ENCODE data around the gene IQGAP2. TPM values are rescaled to one million over a fixed set of nuclear protein-coding genes. Genes with fewer than 3 reads are reported as not detected.

IQGAP2 gene
- total and polyA plus RNA-seq, 2 donors (not counting 1 experiment from before 2014, with no cell fraction given), result 8.1 to 15.0 TPM

- intact Hi-C loops (cut with micrococcal nuclease), result no loop called here
- POLR2A ChIA-PET, result no interaction called here
- TF ChIP-seq EZH2 (IDR thresholded peaks at IDR 0.05; ENCODE audit: borderline replicate concordance, insufficient read depth, low read depth, low read length, poor library complexity, severe bottlenecking) (no peak), CTCF (IDR thresholded peaks at IDR 0.05) (no peak)
- Histone ChIP-seq H3K9me3 (ENCODE audit: control extremely low read depth in 1 of 3, control insufficient read depth in 2 of 3, insufficient read depth in 1 of 3, low read length in 2 of 3) (no peaks in the 10 kb centered on the region), H2AFZ (ENCODE audit: insufficient read depth, low read depth, low read length, poor library complexity, severe bottlenecking) (no peak overlapping the region), H3K27me3 (replicated peaks in 1 of 4; ENCODE audit: control extremely low read depth in 1 of 4, control insufficient read depth in 3 of 4, insufficient read depth in 4 of 4, low read length in 3 of 4) (no peaks in the 10 kb centered on the region), H3K79me2 (ENCODE audit: control insufficient read depth, insufficient read depth, low read length) (no peaks in the 10 kb centered on the region), H3K4me3 (ENCODE audit: control extremely low read depth in 1 of 5, extremely low read depth in 1 of 5, insufficient read depth in 1 of 5, low read depth in 2 of 5, low read length in 4 of 5) (no peak overlapping the region), H3K4me1 (ENCODE audit: control insufficient read depth in 2 of 2, insufficient read depth in 2 of 2, low read length in 2 of 2) (no peaks in the 10 kb centered on the region), H3K27ac (ENCODE audit: low read length in 2 of 2) (no peak overlapping the region), H4K20me1 (ENCODE audit: control insufficient read depth, insufficient read depth, low read length, poor library complexity, severe bottlenecking) (no peaks in the 10 kb centered on the region), H3K4me2 (replicated peaks; ENCODE audit: low read depth, low read length, poor library complexity, severe bottlenecking) (no peak overlapping the region), H3K9ac (ENCODE audit: low read length) (no peak overlapping the region), H3K36me3 (replicated peaks in 1 of 2; ENCODE audit: control extremely low read depth in 1 of 2, control insufficient read depth in 1 of 2, extremely low read depth in 1 of 2, insufficient read depth in 2 of 2, low read length in 1 of 2) (no peaks in the 10 kb centered on the region)
- H3K27ac Mint-ChIP-seq, result no peak overlapping the region
- peaks cover 6% of the 10 kb centered on the region for H3K4me1 Mint-ChIP-seq
- H3K4me3 Mint-ChIP-seq, result no peak overlapping the region
- H3K27me3 Mint-ChIP-seq, result no peaks in the 10 kb centered on the region
- no peak for DNase-seq
- ATAC-seq (ENCODE audit: low read depth), result no peak
- WGBS (ENCODE audit: insufficient coverage), result no CpG with 5 or more reads among the region's 5 CpGs
- CTCF ChIA-PET, result no interaction called here
- no peaks in the 10 kb centered on the region for H3K9me3 Mint-ChIP-seq (ENCODE audit: insufficient read depth)
Measured at GRCh38 chr5:76483433-76483832, 80.3 kb downstream of the IQGAP2 start.

GRCh38 chr5:76483881-76484280 lies 80.8 kb downstream of the IQGAP2 start:
- H3K4me3 Mint-ChIP-seq, result no peak overlapping the region
- H3K9ac ChIP-seq (ENCODE audit: low read length), result no peak overlapping the region
- no peak for TF ChIP-seq CTCF (IDR thresholded peaks at IDR 0.05)
- TF ChIP-seq EZH2 (IDR thresholded peaks at IDR 0.05; ENCODE audit: borderline replicate concordance, insufficient read depth, low read depth, low read length, poor library complexity, severe bottlenecking), result no peak
- no peak overlapping the region for H3K4me3 ChIP-seq (ENCODE audit: control extremely low read depth in 1 of 5, extremely low read depth in 1 of 5, insufficient read depth in 1 of 5, low read depth in 2 of 5, low read length in 4 of 5)
- no peak overlapping the region for H3K4me2 ChIP-seq (replicated peaks; ENCODE audit: low read depth, low read length, poor library complexity, severe bottlenecking)
- no peak overlapping the region for H3K27ac ChIP-seq (ENCODE audit: low read length in 2 of 2)
- H3K4me1 Mint-ChIP-seq, result peaks cover 6% of the 10 kb centered on the region
- no peaks in the 10 kb centered on the region for H4K20me1 ChIP-seq (ENCODE audit: control insufficient read depth, insufficient read depth, low read length, poor library complexity, severe bottlenecking)
- H2AFZ ChIP-seq (ENCODE audit: insufficient read depth, low read depth, low read length, poor library complexity, severe bottlenecking), result no peak overlapping the region
- intact Hi-C loops (cut with micrococcal nuclease), result no loop called here
- POLR2A ChIA-PET, result no interaction called here
- CTCF ChIA-PET, result no interaction called here
- H3K27me3 ChIP-seq (replicated peaks in 1 of 4; ENCODE audit: control extremely low read depth in 1 of 4, control insufficient read depth in 3 of 4, insufficient read depth in 4 of 4, low read length in 3 of 4), result no peaks in the 10 kb centered on the region
- H3K79me2 ChIP-seq (ENCODE audit: control insufficient read depth, insufficient read depth, low read length), result peaks cover 4% of the 10 kb centered on the region
- H3K36me3 ChIP-seq (replicated peaks in 1 of 2; ENCODE audit: control extremely low read depth in 1 of 2, control insufficient read depth in 1 of 2, extremely low read depth in 1 of 2, insufficient read depth in 2 of 2, low read length in 1 of 2), result no peaks in the 10 kb centered on the region
- H3K4me1 ChIP-seq (ENCODE audit: control insufficient read depth in 2 of 2, insufficient read depth in 2 of 2, low read length in 2 of 2), result no peaks in the 10 kb centered on the region
- no CpG with 5 or more reads among the region's 4 CpGs for WGBS (ENCODE audit: insufficient coverage)
- H3K9me3 ChIP-seq (ENCODE audit: control extremely low read depth in 1 of 3, control insufficient read depth in 2 of 3, insufficient read depth in 1 of 3, low read length in 2 of 3), result no peaks in the 10 kb centered on the region
- DNase-seq (no peak), ATAC-seq (ENCODE audit: low read depth) (no peak)
- H3K9me3 Mint-ChIP-seq (ENCODE audit: insufficient read depth), result no peaks in the 10 kb centered on the region
- H3K27me3 Mint-ChIP-seq, result no peaks in the 10 kb centered on the region
- no peak overlapping the region for H3K27ac Mint-ChIP-seq
